Fibroblast of peridontal ligament (primary cell): ENCODE measurements around the gene TRIM34.
A peak's percentile ranks its signal among the peaks of the same experiment; 100 is the strongest.
"Not testable (repeated sequence)": the region's sequence is repeated elsewhere in the genome, so short reads cannot be mapped to it uniquely, and the experiment has no call there.

ENCODE experiments used
- DNase-seq: peaks from one replicate; pipeline ENCODE4 v3.0.0-alpha.2; 2010; ENCODE audit errors: extremely low read depth

Gene TRIM34

GRCh38 chr11:5620651-5621521 is 3.9 kb upstream of the TRIM34 start:
- peak; percentile 91 for DNase-seq

GRCh38 chr11:5621580-5621979 is 3.2 kb upstream of the TRIM34 start:
- no peak for DNase-seq

GRCh38 chr11:5622802-5623201 is 2.0 kb upstream of the TRIM34 start:
- no peak for DNase-seq

- no peak for DNase-seq
These were observed 480 bp downstream of the TRIM34 start for GRCh38 chr11:5625281-5625680.

- peak; percentile 54 for DNase-seq
These were observed 1.4 kb downstream of the TRIM34 start for GRCh38 chr11:5626196-5626595.

- no peak for DNase-seq
These were observed 6.6 kb downstream of the TRIM34 start for GRCh38 chr11:5631417-5631816.

GRCh38 chr11:5631969-5632635 is 7.3 kb downstream of the TRIM34 start:
- DNase-seq, result no peak

GRCh38 chr11:5639953-5640352 is 15.2 kb downstream of the TRIM34 start:
- DNase-seq, result no peak

GRCh38 chr11:5643585-5643984 is 18.8 kb downstream of the TRIM34 start:
- DNase-seq, result no peak

GRCh38 chr11:5646139-5646538 is 21.3 kb downstream of the TRIM34 start:
- DNase-seq, result no peak

- no peak for DNase-seq
These were observed 30.7 kb downstream of the TRIM34 start for GRCh38 chr11:5655474-5655873.

- DNase-seq, result not testable (repeated sequence)
These were observed 32.2 kb downstream of the TRIM34 start for GRCh38 chr11:5656956-5657355.

GRCh38 chr11:5658318-5658717 is 33.5 kb downstream of the TRIM34 start:
- DNase-seq, result no peak

- DNase-seq, result no peak
These were observed 38.7 kb downstream of the TRIM34 start for GRCh38 chr11:5663511-5663910.

- DNase-seq, result no peak
These were observed 40.3 kb downstream of the TRIM34 start for GRCh38 chr11:5665051-5665570.

- DNase-seq, result no peak
These were observed 41.1 kb downstream of the TRIM34 start for GRCh38 chr11:5665746-5666401.

GRCh38 chr11:5666402-5666793 is 41.6 kb downstream of the TRIM34 start:
- DNase-seq, result peak; percentile 11

- no peak for DNase-seq
These were observed 47.0 kb downstream of the TRIM34 start for GRCh38 chr11:5671831-5672230.

- no peak for DNase-seq
These were observed 49.6 kb downstream of the TRIM34 start for GRCh38 chr11:5674391-5674790.

- DNase-seq, result no peak
These were observed 55.0 kb downstream of the TRIM34 start for GRCh38 chr11:5679811-5680210.

GRCh38 chr11:5682890-5683441 is 58.2 kb downstream of the TRIM34 start:
- DNase-seq, result not testable (repeated sequence)

- not testable (repeated sequence) for DNase-seq
These were observed 58.8 kb downstream of the TRIM34 start for GRCh38 chr11:5683620-5684019.
